Hippocampal formation (tissue), 2 donors: ENCODE data around the gene SYNJ1.
"Not testable (repeated sequence)": the region's sequence is repeated elsewhere in the genome, so short reads cannot be mapped to it uniquely, and the experiment has no call there.

Experiments
- DNase-seq, 2 donors: peaks; one replicate each; lab custom pipeline; 2025; lab: John Stamatoyannopoulos, UW

Gene SYNJ1

DNA sequence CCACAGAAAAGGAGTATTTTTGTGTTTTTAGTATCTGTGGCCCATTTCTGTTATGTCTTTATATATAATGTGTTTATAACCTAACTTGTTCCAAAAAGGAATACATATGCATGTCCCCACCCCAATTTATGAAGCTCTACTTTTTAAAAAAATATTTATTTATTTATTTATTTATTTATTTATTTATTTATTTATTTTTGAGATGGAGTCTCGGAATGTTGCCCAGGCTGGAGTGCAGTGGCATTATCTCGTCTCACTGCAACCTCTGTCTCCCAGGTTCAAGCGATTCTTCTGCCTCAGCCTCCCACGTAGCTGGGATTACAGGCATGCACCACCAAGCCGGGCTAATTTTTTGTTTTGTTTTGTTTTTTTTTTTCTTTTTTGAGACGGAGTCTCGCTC lies 32.3 kb downstream of the SYNJ1 start:
- DNase-seq = not testable (repeated sequence)

DNA sequence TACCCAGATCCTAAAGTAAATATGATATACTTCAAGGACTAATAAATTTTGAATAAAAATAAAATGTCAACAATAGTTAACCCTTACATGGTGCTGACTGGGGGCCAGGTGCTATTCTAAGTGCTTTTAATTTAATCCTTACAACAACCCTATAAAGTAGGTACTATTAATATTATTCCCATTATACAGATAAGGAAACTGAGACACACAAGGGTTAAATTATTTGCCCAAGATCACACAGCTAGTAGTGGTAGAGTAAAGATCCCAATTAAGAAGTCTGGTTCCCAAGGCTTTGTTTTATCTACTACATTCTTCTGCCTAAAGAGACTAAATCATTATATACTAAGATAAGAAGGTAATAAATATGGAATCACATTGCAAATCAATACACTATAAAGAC lies 34.2 kb downstream of the SYNJ1 start:
- DNase-seq = no peak

DNA sequence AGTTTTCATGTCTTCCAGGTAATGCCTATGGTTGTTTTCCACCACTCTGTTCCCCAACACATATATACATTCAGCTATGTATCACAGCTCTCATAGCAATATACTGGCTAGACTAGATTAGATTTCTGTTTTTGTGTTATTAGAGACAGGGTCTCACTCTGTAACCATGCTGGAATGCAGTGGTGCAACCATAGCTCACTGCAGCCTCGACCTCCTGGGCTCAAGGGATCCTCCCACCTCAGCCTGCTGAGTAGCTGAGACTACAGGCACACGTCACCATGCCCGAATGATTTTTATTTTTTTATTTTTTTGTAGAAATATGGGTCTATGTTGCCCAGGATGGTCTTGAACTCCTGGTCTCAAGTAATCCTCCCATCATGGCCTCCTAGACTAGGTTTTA lies 37.7 kb downstream of the SYNJ1 start:
- no peak for DNase-seq

DNA sequence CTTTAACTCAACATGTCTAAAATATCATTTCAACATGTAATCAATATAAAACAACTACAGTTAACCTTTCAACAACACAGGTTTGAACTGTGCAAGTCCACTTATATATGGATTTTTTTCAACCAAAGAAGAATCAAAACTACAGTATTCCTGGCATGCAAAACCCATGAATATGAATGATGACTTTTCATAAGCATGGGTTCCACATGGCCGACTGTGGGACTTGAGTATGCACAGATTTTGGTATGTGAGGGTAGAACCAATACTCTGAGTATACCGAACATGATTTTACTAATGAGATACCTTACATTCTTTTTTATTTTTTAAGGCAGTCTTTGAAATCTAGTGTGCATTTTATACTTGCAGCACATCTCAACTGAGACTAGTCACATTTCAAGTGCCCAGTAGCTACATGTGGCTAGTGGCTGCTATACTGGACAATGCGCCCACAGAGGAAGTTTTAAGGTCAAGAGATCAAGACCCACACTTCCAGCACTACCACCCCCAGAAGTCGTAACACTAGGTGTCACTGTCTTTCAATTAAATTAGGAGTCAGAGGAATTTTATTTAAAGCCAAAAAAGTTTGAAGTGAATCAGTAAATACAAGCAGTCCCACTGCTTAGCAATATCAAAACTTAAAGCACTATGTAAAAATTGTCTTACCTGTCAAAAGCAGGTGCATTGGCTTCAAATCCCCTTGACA lies 40.0 kb downstream of the SYNJ1 start:
- DNase-seq = no peak

DNA sequence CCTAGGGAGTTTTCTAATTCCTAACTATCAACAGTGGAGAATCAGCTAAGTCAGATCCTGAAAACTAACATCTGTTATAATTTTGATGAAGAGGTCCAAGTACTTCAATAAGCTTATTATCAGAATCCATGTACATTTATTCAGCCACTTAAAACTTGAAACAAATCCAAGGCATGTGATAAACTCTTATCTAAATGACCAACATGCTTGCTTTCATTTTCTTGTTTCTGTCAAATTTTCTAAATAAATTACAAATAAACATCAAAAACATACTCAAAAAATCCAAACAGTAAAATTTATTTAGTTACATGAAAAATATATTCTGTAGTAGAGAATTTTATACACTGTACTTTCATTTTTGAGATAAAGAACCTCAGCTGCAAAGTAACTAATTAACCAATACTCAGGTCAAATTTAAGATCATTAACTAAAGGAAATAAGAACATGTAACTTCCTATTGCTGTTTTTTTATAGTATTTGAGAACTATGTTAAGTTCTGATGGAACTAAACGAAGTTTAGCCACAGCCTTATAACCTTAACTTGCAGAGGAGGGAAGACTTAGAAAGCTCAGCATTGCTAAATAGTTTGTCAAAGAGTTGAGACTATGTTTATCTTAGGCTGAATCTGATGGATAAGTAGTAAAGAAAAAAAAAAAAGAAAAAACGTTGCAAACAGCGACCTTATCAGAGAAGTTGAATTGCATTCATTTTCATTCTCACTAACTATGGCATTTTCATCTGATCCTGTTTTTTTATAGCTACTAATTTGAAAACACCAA lies 44.9 kb downstream of the SYNJ1 start:
- DNase-seq = no peak

DNA sequence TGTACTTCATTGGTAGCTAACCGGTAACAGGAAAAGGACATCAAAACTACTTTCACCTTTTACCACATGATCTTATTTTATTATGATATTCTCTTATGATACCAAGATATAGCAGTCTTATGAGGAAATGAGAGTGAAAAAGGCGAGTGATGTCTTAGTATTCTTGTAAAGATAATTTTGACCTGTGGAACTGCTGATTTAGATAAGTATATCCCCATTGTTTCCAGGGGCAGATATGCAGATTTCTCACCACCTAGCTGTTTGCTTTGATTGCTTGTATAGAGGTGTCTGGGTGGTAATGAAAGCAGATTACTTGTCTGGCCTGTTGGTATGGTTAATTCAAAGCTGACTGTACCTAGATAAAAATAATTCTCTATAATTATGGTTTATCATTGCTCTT lies 53.1 kb downstream of the SYNJ1 start:
- DNase-seq = no peak

DNA sequence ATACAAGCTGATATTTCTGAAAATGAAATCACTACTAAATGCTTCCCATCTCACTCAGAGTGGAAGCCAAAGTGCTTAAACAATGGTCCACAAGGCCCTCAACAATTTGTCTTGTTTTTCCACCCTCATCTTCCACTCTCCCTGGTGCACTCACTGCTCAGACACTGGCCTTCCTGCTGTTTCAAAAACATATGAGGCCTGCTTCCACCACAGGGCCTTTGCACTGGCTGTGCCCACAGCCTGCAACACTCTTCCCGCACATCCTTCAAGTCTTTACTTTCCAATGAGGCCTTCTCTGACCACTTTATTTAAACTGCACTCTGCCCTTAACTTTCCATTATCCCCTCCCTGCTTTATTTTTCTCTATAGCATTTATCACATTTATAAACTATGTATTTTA lies 53.8 kb downstream of the SYNJ1 start:
- DNase-seq = no peak

DNA sequence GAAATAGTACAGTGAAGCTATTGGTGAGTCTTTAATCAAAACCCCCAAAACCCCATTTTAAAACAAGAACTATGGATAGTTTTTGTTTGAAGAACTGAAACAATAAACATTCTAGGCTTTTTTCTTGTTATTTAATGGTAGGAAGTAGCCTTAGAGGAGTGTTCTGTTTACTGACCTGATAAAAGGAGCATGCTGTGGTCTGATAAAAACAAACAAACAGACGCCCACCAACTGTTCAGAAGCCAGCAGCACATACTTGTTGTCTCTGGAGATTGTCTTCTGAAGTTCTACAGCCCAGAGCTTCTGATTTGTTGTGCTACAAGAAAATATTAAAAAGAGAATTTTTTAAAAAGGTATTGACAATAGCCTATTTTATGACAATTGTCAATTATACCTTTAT lies 61.6 kb downstream of the SYNJ1 start:
- no peak for DNase-seq

DNA sequence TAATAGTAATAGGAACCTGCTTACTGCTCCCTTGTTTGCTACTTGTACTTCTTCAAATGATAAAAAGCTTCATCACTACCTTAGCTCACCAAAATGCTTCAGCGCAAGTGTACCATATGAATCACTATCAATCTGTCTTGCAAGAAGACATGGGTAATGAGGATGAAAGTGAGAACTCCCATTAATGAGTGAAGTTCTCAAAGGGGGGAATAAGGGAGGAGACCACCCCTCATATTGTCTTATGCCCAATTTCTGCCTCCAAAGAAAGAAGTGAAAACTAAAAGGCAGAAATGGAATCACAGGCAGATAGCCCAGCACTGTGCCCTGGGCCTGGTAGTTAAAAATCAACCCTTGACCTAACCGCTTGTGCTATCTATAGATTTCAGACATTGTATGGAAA lies 63.7 kb downstream of the SYNJ1 start:
- DNase-seq = not testable (repeated sequence)

DNA sequence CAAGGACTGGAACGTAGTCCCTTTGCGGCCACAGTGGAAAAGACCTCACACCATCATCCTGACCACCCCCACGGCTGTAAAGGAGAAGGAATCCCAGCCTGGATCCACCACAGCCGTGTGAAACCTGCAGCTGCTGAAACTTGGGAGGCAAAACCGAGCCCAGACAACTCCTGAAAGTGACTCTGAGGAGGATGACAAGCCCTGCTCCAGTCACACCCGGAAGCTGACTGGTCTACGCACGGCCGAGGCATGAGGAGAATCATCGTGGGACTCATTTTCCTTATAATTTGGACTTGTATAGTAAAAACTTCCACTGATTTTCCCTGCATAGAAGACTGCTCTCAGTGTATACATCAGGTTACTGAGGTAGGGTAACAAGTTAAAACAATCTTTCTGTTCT lies 65.8 kb downstream of the SYNJ1 start:
- not testable (repeated sequence) for DNase-seq

DNA sequence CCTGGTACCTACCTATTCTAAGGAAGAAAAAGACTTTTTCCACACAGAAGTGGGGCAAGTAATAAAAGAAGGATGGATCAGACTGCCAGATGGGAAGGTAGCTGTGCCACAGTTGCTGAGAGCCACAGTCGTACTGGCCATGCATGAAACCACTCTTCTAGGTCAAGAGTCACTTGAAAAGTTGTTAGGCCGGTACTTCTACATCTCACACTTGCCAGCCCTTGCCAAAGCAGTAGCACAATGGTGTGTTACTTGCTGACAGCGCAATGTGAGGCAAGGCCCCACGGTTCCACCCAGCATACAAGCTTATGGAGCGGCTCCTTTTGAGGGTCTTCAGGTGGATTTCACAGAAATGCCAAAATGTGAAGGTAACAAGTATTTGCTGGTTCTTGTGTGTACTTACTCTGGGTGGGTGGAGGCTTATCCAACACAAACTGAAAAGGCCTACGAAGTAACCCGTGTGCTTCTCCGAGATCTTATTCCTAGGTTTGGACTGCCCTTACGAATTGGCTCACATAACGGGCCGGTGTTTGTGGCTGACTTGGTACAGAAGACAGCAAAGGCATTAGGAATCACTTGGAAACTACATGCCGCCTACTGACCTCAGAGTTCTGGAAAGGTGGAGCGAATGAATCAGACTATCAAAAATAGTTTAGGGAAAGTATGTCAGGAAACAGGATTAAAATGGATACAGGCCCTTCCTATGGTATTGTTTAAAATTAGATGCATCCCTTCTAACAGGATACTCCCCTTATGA lies 66.6 kb downstream of the SYNJ1 start:
- DNase-seq = not testable (repeated sequence)

DNA sequence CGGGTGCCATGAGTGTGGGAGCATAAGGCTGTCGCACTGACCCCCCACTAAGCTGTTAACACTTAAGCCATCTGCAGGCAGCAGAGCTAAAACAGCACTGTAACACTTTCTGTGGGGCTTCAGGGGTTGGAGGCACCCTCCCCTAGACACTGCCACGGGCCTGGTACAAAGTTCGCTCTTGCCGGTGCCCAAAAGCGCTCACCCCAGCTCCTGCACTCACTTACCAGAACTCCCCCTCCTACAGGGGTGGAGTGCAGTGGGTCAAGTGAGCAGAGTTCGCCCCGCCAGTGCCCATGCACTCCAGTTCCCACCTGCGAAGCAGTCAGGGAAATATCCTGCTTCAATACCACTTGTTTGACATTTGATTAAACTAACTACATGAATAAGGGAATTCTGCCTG lies 69.3 kb downstream of the SYNJ1 start:
- DNase-seq = no peak

DNA sequence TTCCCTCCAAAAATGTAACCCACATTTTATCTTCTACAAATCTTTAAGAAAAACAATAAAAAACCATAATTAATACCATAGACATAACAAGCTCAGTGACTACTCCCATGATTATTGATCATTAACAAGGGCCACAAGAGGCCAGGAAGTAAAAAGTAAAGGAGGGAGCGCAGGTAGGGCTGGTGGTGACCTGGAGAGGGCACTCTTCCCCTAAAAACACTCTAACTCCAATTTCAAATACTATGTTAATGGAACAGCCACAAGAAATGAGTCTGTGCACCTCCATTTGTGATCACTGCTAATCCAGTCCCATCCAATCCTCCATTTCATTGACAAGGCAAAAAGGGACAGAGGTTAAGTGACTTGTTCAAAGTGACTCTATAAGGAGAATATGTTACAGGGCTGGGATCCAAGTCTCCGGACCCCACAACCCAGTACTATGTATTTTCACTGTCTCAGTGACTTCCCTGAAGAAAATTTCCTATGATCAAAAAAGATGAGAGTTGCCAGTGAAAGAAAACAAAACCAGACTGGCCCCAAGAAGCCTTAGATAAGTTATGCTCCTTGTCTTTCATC lies 74.4 kb downstream of the SYNJ1 start:
- no peak for DNase-seq

DNA sequence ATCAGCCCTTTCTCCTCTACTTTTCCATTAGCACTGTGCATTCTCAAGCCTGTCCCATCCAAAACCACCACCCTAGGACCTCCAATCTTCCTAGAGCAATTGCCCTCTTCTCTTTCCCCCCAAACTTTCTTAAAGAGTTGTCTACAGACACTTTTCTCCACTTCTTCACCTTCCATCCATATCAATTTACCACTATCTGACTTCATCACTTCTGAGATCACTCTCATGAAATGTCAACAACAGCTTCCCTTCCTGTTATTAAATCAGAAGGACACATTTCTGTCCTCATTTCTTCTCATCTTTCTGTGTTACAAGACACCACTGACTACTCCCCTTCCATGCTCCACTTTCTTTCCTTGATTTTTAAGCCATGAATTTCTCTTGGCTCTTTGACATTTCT lies 79.6 kb downstream of the SYNJ1 start:
- DNase-seq = no peak

DNA sequence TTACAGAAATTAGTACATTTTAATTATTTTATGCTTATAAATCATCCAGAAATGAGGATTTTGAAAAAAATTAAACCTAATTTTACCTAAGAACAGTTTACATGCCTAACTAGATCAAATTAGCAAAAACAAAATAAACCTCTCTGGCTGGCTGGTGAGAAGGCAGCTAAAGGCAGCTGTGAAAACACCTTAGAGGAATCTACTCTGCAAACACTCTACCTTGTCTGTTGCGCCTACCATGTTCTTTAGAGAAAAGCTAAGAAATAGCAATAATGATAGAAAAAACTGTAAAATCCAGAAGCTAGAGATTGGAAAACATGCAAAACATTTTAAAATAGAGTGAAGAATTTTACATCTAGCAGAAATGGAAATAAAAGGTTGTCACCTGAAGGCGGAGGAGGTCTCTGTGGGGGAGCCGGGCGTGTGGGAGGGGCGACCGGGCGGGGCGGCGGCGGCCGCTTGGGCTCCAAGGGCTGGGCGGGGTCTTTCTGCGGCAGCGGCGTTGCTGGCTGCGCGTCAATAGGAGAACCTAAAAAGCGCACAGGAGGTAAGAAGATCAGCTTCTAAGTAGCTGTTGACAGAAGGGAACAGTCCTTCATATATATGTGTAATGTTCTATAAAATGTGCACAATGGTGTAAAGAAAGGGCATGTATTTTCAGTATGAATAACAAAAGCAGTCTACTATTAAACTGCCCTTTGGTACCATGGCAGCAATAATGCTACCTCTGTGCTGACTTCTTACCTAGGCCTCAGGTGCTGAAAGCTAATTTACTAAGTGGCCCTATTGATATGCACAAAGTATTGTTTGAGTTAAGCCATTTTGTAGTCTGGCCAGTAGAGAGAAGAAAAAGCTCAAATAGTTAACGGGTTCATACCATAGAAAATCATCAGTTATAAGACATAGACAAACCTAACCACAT lies 82.3 kb downstream of the SYNJ1 start:
- no peak for DNase-seq

DNA sequence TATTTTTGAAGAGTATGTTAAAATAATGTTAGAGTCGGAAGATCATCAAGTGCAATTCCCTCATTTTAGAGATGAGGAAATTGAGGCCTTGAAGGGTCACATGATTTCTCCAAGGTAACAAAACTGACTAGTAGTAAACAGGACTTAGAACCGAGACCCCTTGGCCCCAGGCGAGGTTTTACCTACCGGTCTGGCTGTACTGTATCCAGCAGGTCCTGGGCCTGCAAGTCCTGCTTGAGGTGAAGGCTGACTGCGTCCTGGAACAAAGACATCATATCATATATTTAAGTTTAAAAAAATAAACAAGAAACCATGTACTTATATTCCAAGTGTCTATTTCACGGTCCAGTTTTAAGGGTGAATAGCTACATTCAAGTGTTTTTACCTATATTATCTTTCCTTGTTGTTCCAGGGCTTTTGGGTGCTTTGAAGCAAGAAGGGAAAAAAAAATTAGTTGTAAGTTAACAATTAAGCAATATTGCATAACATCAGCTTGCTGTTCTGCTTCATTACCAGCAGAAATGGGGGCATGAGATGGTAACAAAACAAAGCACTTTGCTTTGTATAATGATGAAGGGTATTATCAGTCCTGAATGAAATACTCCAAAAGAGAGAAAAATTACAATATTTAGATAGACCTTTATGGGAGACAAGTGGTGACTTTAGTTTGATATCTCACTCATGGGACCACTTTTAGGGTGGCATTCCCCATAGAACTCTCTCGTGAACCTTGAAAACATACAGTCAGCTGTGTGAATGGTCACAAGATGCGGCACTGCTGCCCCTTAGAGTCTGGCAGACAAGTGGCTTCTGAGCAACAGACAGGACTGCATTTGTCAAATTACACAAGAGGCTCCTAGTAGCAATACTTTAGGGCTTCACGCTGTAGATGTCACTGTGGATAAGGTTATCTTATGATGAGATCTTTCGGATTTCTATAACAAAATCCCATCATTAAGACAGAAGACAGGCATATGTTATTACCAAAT lies 85.8 kb downstream of the SYNJ1 start:
- peak in 1 of 2 donors; percentile 24 for DNase-seq

DNA sequence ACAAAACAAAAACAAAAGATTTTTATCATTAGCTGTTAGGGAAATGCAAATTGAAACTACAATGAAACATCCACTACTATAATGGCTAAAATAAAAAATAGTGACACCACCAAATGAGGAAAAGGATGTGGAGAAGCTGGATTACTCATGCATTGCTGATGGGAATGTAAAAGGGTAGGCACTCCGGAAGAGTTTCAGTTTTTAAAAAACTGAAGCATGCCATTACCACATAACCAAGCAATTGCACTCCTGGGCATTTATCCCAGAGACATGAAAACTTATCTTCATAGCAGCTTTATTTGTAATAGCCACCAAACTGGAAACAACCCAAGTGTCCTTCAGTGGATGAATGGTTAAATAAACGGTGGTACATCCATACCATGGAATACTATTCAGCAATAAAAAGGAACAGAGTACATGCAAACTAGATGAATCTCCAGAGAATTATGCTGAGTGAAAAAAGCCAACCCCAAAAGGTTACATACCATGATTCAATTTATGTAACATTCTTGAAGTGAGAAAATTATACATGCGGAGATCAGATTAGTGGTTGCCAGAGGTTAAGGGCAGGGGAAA lies 101.1 kb downstream of the SYNJ1 start:
- DNase-seq = no peak

DNA sequence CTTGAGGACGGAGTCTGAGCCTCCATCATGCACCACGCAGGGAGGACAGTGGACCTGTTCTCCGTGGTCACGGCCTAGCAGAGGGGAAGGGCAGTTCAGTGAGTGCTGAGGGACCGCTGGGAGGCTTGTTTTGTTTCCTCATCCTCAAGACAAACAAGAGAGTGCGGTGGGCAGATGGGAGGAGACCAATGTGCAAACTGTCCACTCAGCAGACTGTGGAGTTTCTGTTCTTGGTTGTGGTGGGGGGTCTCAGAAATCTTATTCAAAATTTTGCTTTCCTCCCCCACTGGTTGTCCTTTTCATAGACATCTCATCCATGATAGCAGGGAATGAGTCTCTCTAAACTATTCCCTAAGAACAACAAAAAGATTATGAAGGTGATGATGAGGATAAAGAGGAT lies 109.6 kb downstream of the SYNJ1 start:
- DNase-seq = not testable (repeated sequence)

DNA sequence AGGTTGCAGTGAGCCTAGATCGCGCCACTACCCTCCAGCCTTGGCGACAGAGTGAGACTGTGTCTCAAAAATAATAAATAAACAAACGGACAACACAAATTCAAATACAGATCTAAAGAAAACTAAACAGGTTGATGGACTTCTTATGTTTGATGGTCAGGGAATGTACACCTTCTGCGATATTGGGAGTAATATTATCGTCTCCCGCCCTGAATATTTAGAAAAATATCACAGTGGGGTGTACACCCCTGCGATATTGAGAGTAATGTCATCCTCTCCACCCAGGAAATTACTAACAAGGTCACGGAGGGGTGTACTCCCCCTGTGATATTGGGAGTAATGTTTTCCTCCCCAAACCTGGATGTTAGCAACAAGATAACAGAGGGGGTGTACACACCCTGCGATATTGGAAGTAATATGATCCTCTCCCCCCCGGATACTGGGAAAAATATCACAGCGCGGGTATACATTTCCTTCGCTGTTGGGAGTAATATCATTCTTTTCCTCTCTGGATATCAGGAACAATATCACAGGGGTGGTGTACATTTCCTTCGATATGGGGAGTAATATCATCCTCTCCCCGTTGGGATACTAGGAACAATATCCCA lies 114.3 kb downstream of the SYNJ1 start:
- no peak for DNase-seq

DNA sequence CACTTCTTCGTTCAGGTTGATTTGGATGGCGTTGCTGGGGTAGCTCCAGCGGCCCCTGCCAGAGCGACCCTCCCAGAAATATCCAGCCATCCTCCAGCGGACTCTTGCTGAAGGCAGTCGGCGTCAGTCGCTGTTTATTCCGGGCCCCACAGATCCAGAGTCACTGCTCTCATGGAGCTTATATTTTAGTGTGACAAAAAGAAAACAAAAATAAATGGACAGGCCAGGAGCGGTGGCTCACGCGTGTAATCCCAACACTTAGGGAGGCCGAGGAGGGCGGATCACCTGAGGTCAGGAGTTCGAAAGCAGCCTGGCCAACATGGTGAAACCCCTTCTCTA lies 114.8 kb downstream of the SYNJ1 start:
- no peak for DNase-seq
